Esophagus muscularis mucosa (tissue), 4 donors: ENCODE data around the gene SRRM4.
A peak's percentile ranks its signal among the peaks of the same experiment; 100 is the strongest.

Experiments used
- CTCF ChIP-seq, 3 experiments: fragments of 200-600 bp in 2 of 3; fragments of 450-650 bp in 1 of 3; sonication (generic) in 2 of 3; IDR thresholded peaks; one replicate each; pipeline ENCODE4 v1.5.1; 2017 to 2019; ENCODE audit warnings: antibody characterized with exemption in 3 of 3, mild to moderate bottlenecking in 2 of 3, moderate library complexity in 1 of 3
- EP300 ChIP-seq: sonication (generic); formaldehyde crosslinking; IDR thresholded peaks from one replicate; pipeline ENCODE4 v1.6.1; 2017; ENCODE audit warnings: antibody characterized with exemption
- POLR2A ChIP-seq: fragments of 450-650 bp; IDR thresholded peaks from one replicate; pipeline ENCODE4 v1.6.1; 2017; ENCODE audit warnings: antibody characterized with exemption, moderate library complexity, mild to moderate bottlenecking, low read depth
- POLR2AphosphoS5 ChIP-seq, 2 donors: sonication (generic); formaldehyde crosslinking; IDR thresholded peaks; one replicate each; pipeline ENCODE4 v1.6.1; 2017; ENCODE audit warnings: antibody characterized with exemption in 2 of 2

- peak; percentile 44 to 53 (median 48) for TF ChIP-seq CTCF (IDR thresholded peaks at IDR 0.05)
- TF ChIP-seq POLR2AphosphoS5 (IDR thresholded peaks at IDR 0.05) = no peak
- no peak for TF ChIP-seq POLR2A
- no peak for TF ChIP-seq EP300
These were observed 55.8 kb downstream of the SRRM4 start for GRCh38 chr12:119036878-119037825.
